ENCODE data around the gene ARHGEF5.

DNA sequence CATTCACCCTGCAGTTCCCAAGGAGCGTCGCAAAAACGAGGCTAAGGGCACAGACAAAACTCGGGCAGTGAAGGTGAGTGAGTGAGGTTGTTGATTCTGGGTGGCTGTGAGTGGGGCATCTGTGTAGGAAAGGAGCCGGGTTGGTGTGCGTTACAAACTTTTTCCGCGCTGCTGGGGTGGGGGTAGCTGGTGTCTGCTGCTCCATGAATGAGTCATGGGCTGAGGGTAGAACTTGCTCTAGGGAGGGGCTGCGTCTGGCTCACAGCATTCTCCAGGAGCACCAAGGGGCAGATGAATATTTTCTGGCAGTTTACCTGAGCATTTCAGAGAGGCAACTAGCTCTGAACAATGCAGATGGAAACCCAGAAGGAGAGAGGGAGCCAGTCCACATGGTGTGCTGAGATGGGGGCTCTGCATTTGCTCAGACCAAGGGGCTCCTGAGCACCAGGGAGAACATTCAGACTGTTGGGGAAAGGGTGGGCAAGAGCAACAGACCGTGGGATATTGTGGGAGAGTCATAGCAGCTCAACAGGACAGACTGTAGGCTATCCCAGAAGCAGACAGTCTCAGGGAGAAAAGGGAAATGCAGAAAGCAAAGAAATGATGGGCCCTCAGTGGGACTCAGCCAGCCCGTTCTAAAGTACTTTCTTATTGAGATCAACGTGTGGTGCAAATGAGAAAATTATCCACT lies 29.5 kb downstream of the ARHGEF5 start:
- TF ChIP-seq, protein P1, sequence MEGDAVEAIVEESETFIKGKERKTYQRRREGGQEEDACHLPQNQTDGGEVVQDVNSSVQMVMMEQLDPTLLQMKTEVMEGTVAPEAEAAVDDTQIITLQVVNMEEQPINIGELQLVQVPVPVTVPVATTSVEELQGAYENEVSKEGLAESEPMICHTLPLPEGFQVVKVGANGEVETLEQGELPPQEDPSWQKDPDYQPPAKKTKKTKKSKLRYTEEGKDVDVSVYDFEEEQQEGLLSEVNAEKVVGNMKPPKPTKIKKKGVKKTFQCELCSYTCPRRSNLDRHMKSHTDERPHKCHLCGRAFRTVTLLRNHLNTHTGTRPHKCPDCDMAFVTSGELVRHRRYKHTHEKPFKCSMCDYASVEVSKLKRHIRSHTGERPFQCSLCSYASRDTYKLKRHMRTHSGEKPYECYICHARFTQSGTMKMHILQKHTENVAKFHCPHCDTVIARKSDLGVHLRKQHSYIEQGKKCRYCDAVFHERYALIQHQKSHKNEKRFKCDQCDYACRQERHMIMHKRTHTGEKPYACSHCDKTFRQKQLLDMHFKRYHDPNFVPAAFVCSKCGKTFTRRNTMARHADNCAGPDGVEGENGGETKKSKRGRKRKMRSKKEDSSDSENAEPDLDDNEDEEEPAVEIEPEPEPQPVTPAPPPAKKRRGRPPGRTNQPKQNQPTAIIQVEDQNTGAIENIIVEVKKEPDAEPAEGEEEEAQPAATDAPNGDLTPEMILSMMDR (conservative IDR thresholded peaks at IDR 0.05; ENCODE audit: low read depth, low read length), result no peak
- no peak for TF ChIP-seq EZH2 (IDR thresholded peaks at IDR 0.05; ENCODE audit: borderline replicate concordance, low read depth, low read length, poor library complexity, severe bottlenecking)
